Body of pancreas (tissue), 4 donors: Measurements from ENCODE around the gene DYRK2.

Experiments used
- CTCF ChIP-seq, 7 experiments: fragments of 450-650 bp in 4 of 7; fragments of 200-600 bp in 3 of 7; sonication (generic) in 3 of 7; IDR thresholded peaks; one replicate each; pipeline ENCODE4 v1.5.1; 2016 to 2019; ENCODE audit warnings: antibody characterized with exemption in 7 of 7
- POLR2A ChIP-seq, 3 donors: fragments of 450-650 bp; IDR thresholded peaks; one replicate each; pipeline ENCODE4 v1.6.1; 2016; ENCODE audit warnings: antibody characterized with exemption in 3 of 3, mild to moderate bottlenecking in 2 of 3

GRCh38 chr12:67632005-67632404 lies 16.5 kb upstream of the DYRK2 start:
- TF ChIP-seq CTCF (IDR thresholded peaks at IDR 0.05), result no peak
- TF ChIP-seq POLR2A (IDR thresholded peaks at IDR 0.05), result no peak
